DOHH2 (cell line): ENCODE data around the gene SMARCD2.

ENCODE experiments used
- H3F3A ChIP-seq: fragments of 200-600 bp; sonication (generic), shearing (Covaris generic); 2 replicates; pipeline ENCODE4 v1.6.0; 2016; ENCODE audit warnings: antibody characterized with exemption, mild to moderate bottlenecking; ENCODE audit not compliant: control insufficient read depth, insufficient read depth
- H3K27ac ChIP-seq: fragments of 200-600 bp; sonication (generic); 2 replicates; pipeline ENCODE4 v1.5.1; 2014; ENCODE audit warnings: low read depth, mild to moderate bottlenecking, low read length, moderate library complexity
- H3K27me3 ChIP-seq: fragments of 200-600 bp; sonication (generic); 2 replicates; pipeline ENCODE4 v1.6.1; 2014; ENCODE audit warnings: mild to moderate bottlenecking, low read length, mixed read lengths; ENCODE audit not compliant: control insufficient read depth
- H3K36me3 ChIP-seq: fragments of 200-600 bp; sonication (generic); 2 replicates; pipeline ENCODE4 v1.6.1; 2014; ENCODE audit warnings: mild to moderate bottlenecking, low read length, moderate library complexity, mixed read lengths; ENCODE audit not compliant: control insufficient read depth
- H3K4me1 ChIP-seq: fragments of 200-600 bp; sonication (generic); 2 replicates; pipeline ENCODE4 v1.6.1; 2014; ENCODE audit warnings: mild to moderate bottlenecking, low read length, mixed read lengths; ENCODE audit not compliant: control insufficient read depth
- H3K4me2 ChIP-seq: fragments of 200-600 bp; sonication (generic); 2 replicates; pipeline ENCODE4 v1.6.0; 2014; ENCODE audit warnings: mild to moderate bottlenecking, low read length, moderate library complexity
- H3K4me3 ChIP-seq: fragments of 200-600 bp; sonication (generic); 2 replicates; pipeline ENCODE4 v1.5.1; 2014; ENCODE audit warnings: mild to moderate bottlenecking, low read length, mixed read lengths
- H3K79me2 ChIP-seq: fragments of 200-600 bp; sonication (generic); 2 replicates; pipeline ENCODE4 v1.6.1; 2014; ENCODE audit warnings: mild to moderate bottlenecking, low read length, mixed read lengths; ENCODE audit not compliant: control insufficient read depth
- H3K9me2 ChIP-seq: fragments of 200-600 bp; sonication (generic); replicated peaks from 2 replicates; pipeline ENCODE4 v1.6.1; 2014; ENCODE audit warnings: mild to moderate bottlenecking, low read length, mixed read lengths; ENCODE audit not compliant: control insufficient read depth
- H3K9me3 ChIP-seq: fragments of 200-600 bp; sonication (generic); 2 replicates; pipeline ENCODE4 v1.6.1; 2014; ENCODE audit warnings: antibody characterized with exemption, low read length, mixed read lengths; ENCODE audit not compliant: control insufficient read depth, insufficient read depth
- H4K20me1 ChIP-seq: fragments of 200-600 bp; sonication (generic); 2 replicates; pipeline ENCODE4 v1.6.0; 2014; ENCODE audit warnings: low read depth, mild to moderate bottlenecking, antibody characterized with exemption, low read length, moderate library complexity; ENCODE audit not compliant: control insufficient read depth, insufficient read depth
- EZH2phosphoT487 ChIP-seq: fragments of 200-600 bp; sonication (generic); IDR thresholded peaks from 2 replicates; pipeline ENCODE4 v1.6.1; 2017; ENCODE audit warnings: borderline replicate concordance, mild to moderate bottlenecking, antibody characterized with exemption, low read length, moderate library complexity, mixed read lengths
- TF ChIP-seq, protein P1 (sequence below): fragments of 200-600 bp; sonication (generic); IDR thresholded peaks from one replicate; pipeline ENCODE4 v1.5.1; 2014; ENCODE audit warnings: antibody characterized with exemption, mild to moderate bottlenecking, low read depth, low read length; ENCODE audit not compliant: poor library complexity, severe bottlenecking

SMARCD2 gene

DNA sequence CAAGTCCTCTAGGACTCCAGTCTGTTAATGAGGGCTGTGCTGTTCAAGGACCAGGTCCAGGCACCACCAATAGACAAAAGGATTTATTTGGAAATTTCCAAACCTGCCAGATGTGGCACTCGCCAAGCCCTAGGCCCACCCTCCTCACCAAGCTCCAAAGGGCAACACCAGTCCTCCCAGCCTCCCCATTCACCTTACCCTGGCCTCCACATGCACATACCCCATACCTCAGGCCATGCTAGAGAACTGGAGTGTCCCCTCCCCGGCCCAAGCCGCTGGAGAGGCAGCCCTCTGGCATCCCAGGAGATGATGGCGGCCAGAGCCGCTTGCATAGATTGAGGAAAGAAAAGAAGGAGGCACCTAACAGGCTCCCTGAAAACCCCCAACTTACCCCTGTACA is 10.5 kb downstream of the SMARCD2 start:
- Histone ChIP-seq H4K20me1 (peaks cover 7% of the 10 kb centered on the region; the same call in 1 of the 2 replicates), H3K4me2 (no peak overlapping the region), H3K4me3 (no peak overlapping the region), H3K79me2 (peaks cover 45% of the 10 kb centered on the region), H3K27me3 (no peaks in the 10 kb centered on the region), H3K36me3 (peaks cover 92% of the 10 kb centered on the region), H3K4me1 (peaks cover 30% of the 10 kb centered on the region), H3K27ac (no peak overlapping the region), H3K9me2 (no peaks in the 10 kb centered on the region), H3K9me3 (no peaks in the 10 kb centered on the region), H3F3A (peaks cover 13% of the 10 kb centered on the region)
- TF ChIP-seq, protein P1, sequence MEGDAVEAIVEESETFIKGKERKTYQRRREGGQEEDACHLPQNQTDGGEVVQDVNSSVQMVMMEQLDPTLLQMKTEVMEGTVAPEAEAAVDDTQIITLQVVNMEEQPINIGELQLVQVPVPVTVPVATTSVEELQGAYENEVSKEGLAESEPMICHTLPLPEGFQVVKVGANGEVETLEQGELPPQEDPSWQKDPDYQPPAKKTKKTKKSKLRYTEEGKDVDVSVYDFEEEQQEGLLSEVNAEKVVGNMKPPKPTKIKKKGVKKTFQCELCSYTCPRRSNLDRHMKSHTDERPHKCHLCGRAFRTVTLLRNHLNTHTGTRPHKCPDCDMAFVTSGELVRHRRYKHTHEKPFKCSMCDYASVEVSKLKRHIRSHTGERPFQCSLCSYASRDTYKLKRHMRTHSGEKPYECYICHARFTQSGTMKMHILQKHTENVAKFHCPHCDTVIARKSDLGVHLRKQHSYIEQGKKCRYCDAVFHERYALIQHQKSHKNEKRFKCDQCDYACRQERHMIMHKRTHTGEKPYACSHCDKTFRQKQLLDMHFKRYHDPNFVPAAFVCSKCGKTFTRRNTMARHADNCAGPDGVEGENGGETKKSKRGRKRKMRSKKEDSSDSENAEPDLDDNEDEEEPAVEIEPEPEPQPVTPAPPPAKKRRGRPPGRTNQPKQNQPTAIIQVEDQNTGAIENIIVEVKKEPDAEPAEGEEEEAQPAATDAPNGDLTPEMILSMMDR, result no peak
- TF ChIP-seq EZH2phosphoT487, result no peak

GRCh38 chr17:63831505-63831904 is 11.0 kb downstream of the SMARCD2 start:
- TF ChIP-seq, protein P1, result no peak
- no peak for TF ChIP-seq EZH2phosphoT487
- no peaks in the 10 kb centered on the region for H3K9me2 ChIP-seq
- peaks cover 30% of the 10 kb centered on the region for H3K4me1 ChIP-seq
- H3F3A ChIP-seq, result peaks cover 11% of the 10 kb centered on the region
- no peaks in the 10 kb centered on the region for H3K27me3 ChIP-seq
- H3K27ac ChIP-seq, result no peak overlapping the region
- H3K4me3 ChIP-seq, result no peak overlapping the region
- H3K9me3 ChIP-seq, result no peaks in the 10 kb centered on the region
- no peak overlapping the region for H3K4me2 ChIP-seq
- peaks cover 44% of the 10 kb centered on the region for H3K79me2 ChIP-seq
- H3K36me3 ChIP-seq, result peaks cover 89% of the 10 kb centered on the region
- H4K20me1 ChIP-seq, result peaks cover 7% of the 10 kb centered on the region; the same call in 1 of the 2 replicates

- no peak overlapping the region for H3K4me2 ChIP-seq
- H4K20me1 ChIP-seq, result peaks cover 7% of the 10 kb centered on the region; the same call in 1 of the 2 replicates
- no peaks in the 10 kb centered on the region for H3K9me3 ChIP-seq
- H3K79me2 ChIP-seq, result peaks cover 48% of the 10 kb centered on the region
- no peaks in the 10 kb centered on the region for H3K27me3 ChIP-seq
- no peaks in the 10 kb centered on the region for H3K9me2 ChIP-seq
- H3K4me3 ChIP-seq, result no peak overlapping the region
- H3K36me3 ChIP-seq, result peaks cover 88% of the 10 kb centered on the region
- peaks cover 32% of the 10 kb centered on the region for H3K4me1 ChIP-seq
- H3K27ac ChIP-seq, result no peak overlapping the region
- TF ChIP-seq, protein P1, result no peak
- TF ChIP-seq EZH2phosphoT487, result no peak
- H3F3A ChIP-seq, result peaks cover 10% of the 10 kb centered on the region
Observed at GRCh38 chr17:63830904-63831491, 11.5 kb downstream of the SMARCD2 start.
